Epidermal melanocyte (primary cell): ENCODE results near the gene RALGPS1.

Experiments
- DNase-seq: peaks from one replicate; pipeline ENCODE4 v3.0.0; 2011; ENCODE audit warnings: low spot score; ENCODE audit not compliant: insufficient read length

The RALGPS1 gene

GRCh38 chr9:127051881-127052595 lies 137.5 kb downstream of the RALGPS1 start:
- no peak for DNase-seq

GRCh38 chr9:127053057-127053821 lies 138.7 kb downstream of the RALGPS1 start:
- no peak for DNase-seq

- DNase-seq = no peak
Measured at GRCh38 chr9:127053960-127054359, 139.4 kb downstream of the RALGPS1 start.

- DNase-seq = no peak
Measured at GRCh38 chr9:127055745-127056402, 141.3 kb downstream of the RALGPS1 start.

GRCh38 chr9:127056446-127056845 lies 141.9 kb downstream of the RALGPS1 start:
- no peak for DNase-seq

GRCh38 chr9:127058011-127058644 lies 143.5 kb downstream of the RALGPS1 start:
- no peak for DNase-seq

GRCh38 chr9:127058645-127059021 lies 144.1 kb downstream of the RALGPS1 start:
- no peak for DNase-seq

GRCh38 chr9:127059030-127059429 lies 144.4 kb downstream of the RALGPS1 start:
- no peak for DNase-seq

- no peak for DNase-seq
Measured at GRCh38 chr9:127059765-127060361, 145.3 kb downstream of the RALGPS1 start.

- DNase-seq = no peak
Measured at GRCh38 chr9:127061411-127061810, 146.8 kb downstream of the RALGPS1 start.

- DNase-seq = no peak
Measured at GRCh38 chr9:127064335-127064734, 149.8 kb downstream of the RALGPS1 start.

- DNase-seq = no peak
Measured at GRCh38 chr9:127065592-127065991, 151.0 kb downstream of the RALGPS1 start.

GRCh38 chr9:127066060-127066850 lies 151.7 kb downstream of the RALGPS1 start:
- DNase-seq = no peak

GRCh38 chr9:127066851-127067136 lies 152.2 kb downstream of the RALGPS1 start:
- no peak for DNase-seq

GRCh38 chr9:127067603-127068220 lies 153.1 kb downstream of the RALGPS1 start:
- no peak for DNase-seq

- no peak for DNase-seq
Measured at GRCh38 chr9:127074561-127075548, 160.3 kb downstream of the RALGPS1 start.

GRCh38 chr9:127075624-127076372 lies 161.2 kb downstream of the RALGPS1 start:
- no peak for DNase-seq

GRCh38 chr9:127076860-127077643 lies 162.5 kb downstream of the RALGPS1 start:
- no peak for DNase-seq
